Activated CD4-positive, CD25-positive, alpha-beta regulatory T cell treated with anti-CD3 and anti-CD28 coated beads, Interleukin-2, amount 50 U/mL, for 16 hours (primary cell): ENCODE measurements around the gene GDF11.
"Not testable (repeated sequence)": the region's sequence is repeated elsewhere in the genome, so short reads cannot be mapped to it uniquely, and the experiment has no call there.

Experiments used
- DNase-seq: peaks from one replicate; pipeline ENCODE4 v3.0.0-alpha.2; 2020; ENCODE audit warnings: low read depth, low spot score

The GDF11 gene

GRCh38 chr12:55741931-55742680, 816 bp upstream of the GDF11 start:
- no peak for DNase-seq

DNA sequence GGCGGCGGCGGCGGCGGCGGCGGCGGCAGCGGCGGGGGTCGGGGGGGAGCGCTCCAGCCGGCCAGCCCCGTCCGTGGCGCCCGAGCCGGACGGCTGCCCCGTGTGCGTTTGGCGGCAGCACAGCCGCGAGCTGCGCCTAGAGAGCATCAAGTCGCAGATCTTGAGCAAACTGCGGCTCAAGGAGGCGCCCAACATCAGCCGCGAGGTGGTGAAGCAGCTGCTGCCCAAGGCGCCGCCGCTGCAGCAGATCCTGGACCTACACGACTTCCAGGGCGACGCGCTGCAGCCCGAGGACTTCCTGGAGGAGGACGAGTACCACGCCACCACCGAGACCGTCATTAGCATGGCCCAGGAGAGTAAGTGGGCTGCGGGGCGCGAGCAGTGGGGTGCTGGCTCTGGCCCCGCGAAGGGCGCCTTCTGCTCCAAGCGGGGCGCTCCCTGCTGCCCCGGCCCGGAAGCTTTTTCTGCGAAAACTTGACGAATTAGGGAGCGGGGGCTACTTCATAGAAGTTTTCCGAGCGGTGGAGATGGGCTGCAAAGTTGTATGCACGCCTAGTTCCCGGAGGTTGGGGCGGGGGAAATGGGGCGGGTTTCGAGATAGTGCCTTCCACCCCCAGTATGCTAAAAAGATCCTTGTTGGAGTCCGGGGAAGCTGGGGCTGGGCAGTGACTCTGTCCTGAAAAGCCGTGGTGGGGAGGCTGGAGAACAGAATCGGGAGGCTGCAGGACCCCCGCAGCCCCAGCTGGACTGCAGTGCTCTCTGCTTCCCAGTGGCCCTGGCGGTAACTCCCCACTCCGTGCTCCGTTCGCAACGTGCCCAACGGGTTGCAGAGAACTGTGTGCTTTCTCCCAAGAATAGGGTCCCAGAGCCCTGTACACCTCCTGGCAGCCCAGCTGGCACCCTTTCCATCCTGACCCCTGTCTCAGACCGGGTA, 751 bp downstream of the GDF11 start:
- DNase-seq = no peak

- DNase-seq = no peak
Measured at GRCh38 chr12:55744340-55745030, 1.6 kb downstream of the GDF11 start.

GRCh38 chr12:55745361-55746173, 2.6 kb downstream of the GDF11 start:
- no peak for DNase-seq

- no peak for DNase-seq
Measured at GRCh38 chr12:55746174-55746912, 3.4 kb downstream of the GDF11 start.

DNA sequence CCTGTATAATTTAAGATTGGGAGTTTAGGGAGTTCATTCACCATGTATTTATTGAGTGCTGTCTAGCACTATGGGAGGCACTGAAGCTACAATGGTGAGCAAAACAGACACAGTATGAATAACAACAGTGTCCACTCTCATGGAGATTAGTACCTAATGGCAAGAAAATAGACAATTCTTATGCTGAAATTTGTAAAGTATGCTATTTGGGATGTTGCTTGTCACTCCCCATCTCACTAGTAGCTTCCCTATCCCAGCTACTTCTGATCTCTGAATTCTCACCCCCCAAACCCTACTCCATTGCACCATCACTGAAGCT, 4.0 kb downstream of the GDF11 start:
- DNase-seq = no peak

- no peak for DNase-seq
Measured at GRCh38 chr12:55748230-55748993, 5.5 kb downstream of the GDF11 start.

DNA sequence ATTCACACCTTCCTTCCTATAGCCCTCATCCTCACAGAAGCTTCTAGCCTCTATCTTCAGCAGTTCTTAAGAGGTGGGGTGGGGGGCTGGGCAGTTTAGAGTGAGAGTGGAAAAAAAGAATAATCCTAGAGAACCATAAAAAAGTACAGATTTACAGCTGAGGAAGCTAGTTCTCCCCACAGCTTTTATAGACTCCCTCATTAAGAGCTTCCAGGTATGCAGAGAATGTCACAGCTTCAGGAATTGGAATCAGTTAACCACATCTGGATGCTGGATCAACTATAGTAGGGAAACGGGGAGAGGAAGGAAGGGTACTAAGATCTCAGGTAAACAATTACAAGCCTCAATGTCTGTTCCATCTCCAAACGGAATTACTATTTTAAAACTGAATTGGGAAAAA, 12.3 kb downstream of the GDF11 start:
- no peak for DNase-seq

- no peak for DNase-seq
Measured at GRCh38 chr12:55757701-55758100, 14.8 kb downstream of the GDF11 start.

- DNase-seq = not testable (repeated sequence)
Measured at GRCh38 chr12:55758575-55758974, 15.7 kb downstream of the GDF11 start.

DNA sequence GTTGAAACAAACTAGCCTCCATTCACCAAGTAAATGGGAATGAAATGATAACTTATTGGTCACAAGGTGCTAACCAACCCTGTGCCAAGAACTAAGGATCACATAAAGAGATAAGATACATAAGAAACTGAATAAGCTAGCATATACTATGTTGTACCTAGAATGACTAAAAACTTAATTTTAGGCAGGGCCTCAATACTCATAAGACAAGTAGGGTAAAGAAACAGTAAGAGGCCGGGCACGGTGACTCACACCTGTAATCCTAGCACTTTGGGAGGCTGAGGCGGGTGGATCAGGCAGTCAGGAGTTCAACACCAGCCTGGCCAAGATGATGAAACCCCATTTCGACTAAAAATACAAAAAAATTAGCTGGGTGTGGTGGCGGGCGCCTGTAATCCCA, 17.7 kb downstream of the GDF11 start:
- no peak for DNase-seq

DNA sequence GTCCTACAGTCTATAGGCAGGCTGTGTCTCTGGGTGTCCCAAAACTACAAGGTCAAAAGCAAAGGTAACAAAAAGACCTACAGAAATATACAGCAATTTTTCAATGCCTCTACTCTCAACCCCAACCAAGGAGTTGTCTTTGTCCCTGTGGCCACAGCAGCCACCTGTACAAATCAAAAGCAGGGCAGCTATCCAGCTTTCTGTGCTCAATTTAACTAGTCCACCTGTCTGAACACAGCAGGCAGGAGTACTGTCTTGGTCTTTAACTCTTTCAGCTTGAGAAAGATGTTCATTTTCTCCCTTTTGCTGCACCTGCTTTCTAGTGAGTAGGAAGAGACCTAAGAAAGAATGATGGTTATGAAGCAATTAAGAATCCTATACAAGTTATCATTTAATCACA, 19.7 kb downstream of the GDF11 start:
- no peak for DNase-seq

DNA sequence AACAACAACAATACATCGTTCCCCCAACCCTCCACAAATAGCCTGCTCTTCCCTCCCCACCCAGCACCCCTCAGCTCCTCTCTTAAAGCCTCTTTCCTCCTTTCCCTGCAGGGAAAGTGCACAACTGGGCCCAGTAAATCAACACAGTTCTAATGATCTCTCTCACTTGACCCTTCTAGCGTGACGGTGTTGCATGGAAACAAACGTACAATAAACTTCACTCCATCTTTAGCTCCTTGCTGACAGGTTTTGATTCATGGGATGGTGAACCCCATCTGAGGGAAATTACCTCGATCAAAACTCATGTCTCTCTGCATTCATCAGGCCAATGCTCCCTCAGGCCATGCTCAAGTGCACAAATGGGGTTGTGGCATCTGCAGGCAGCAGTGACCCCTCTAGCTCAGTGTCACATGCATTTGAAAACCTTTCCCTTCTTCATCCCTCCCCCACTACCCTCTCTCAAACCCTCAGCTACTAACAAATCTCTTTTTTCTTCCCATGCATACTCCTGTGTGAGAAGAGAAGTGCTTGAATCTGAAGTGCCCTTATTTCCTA, 22.9 kb downstream of the GDF11 start:
- DNase-seq = no peak

DNA sequence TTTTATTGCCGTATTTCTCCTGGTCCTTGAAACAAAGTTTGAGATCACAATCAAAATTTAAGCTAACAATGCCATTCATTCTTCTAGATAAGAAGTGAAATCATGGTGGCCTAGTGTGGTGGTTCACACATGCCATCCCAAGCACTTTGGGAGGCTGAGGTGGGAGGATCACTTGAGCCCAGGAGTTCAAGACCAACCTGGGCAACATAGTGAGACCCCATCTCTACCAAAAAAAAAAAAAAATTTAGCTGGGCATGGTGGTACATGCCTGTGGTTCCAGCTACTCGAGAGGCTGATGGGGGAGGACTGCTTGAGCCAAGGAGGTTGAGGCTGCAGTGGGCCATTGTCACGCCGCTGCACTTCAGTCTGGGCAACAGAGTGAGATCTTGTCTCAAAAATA, 24.2 kb downstream of the GDF11 start:
- no peak for DNase-seq

- no peak for DNase-seq
Measured at GRCh38 chr12:55771736-55772135, 28.8 kb downstream of the GDF11 start.

DNA sequence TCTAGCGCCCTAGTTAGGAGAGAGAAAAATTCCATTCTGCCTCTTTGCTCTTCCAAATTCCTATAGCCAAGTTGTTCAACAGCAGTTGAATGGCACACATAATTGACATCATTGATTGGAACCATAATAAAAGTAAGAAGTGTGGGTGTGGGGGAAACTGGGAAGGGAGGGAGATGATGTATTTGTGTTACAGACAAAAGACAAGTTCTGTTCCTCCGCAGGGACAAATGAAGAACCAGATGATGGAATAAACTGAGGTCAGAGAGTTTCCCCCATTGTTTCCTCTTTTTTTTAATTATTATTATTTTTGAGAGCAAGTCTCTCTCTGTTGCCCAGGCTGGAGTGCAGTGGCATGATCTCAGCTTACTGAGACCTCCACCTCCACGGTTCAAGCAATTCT, 34.9 kb downstream of the GDF11 start:
- DNase-seq = no peak

- DNase-seq = no peak
Measured at GRCh38 chr12:55780685-55781084, 37.8 kb downstream of the GDF11 start.

GRCh38 chr12:55788546-55788945, 45.6 kb downstream of the GDF11 start:
- no peak for DNase-seq

GRCh38 chr12:55789171-55789570, 46.2 kb downstream of the GDF11 start:
- no peak for DNase-seq

- DNase-seq = no peak
Measured at GRCh38 chr12:55789893-55790292, 47.0 kb downstream of the GDF11 start.
